Activated CD4-positive, alpha-beta T cell treated with anti-CD3 and anti-CD28 coated beads, Interleukin-2, Interleukin-6, amounts not matched to agents 100 ng/mL and 50 ng/mL, durations not matched to agents 16 hours and 8 hours (primary cell): ENCODE measurements around the gene HBM.
"Not testable (repeated sequence)": the region's sequence is repeated elsewhere in the genome, so short reads cannot be mapped to it uniquely, and the experiment has no call there.

Experiments
- DNase-seq: peaks from one replicate; pipeline ENCODE4 v3.0.0-alpha.2; 2020

Gene HBM

GRCh38 chr16:149024-149660, 16.6 kb upstream of the HBM start:
- DNase-seq = no peak

GRCh38 chr16:152141-153128, 13.3 kb upstream of the HBM start, which contains the start of gene HBZ:
TSS of gene HBZ (plus strand) at chr16:152644. CDS start at chr16:152910, 266 bp downstream.
- DNase-seq = no peak

GRCh38 chr16:153129-153521, 12.7 kb upstream of the HBM start:
- not testable (repeated sequence) for DNase-seq

- not testable (repeated sequence) for DNase-seq
Observed at GRCh38 chr16:153550-154216, 12.1 kb upstream of the HBM start.

- no peak for DNase-seq
Observed at GRCh38 chr16:154217-155030, 11.4 kb upstream of the HBM start.

- DNase-seq = no peak
Observed at GRCh38 chr16:155031-155398, 10.8 kb upstream of the HBM start.

GRCh38 chr16:159136-159849, 6.5 kb upstream of the HBM start:
- DNase-seq = no peak

- DNase-seq = not testable (repeated sequence)
Observed at GRCh38 chr16:160242-160641, 5.5 kb upstream of the HBM start.

GRCh38 chr16:160691-161190, 5.0 kb upstream of the HBM start:
- no peak for DNase-seq

GRCh38 chr16:162271-162991, 3.3 kb upstream of the HBM start:
- no peak for DNase-seq

GRCh38 chr16:163139-163538, 2.6 kb upstream of the HBM start:
- DNase-seq = not testable (repeated sequence)

- DNase-seq = not testable (repeated sequence)
Observed at GRCh38 chr16:163696-164095, 2.1 kb upstream of the HBM start.

GRCh38 chr16:164134-164823, 1.5 kb upstream of the HBM start:
- not testable (repeated sequence) for DNase-seq

GRCh38 chr16:164827-165538, 795 bp upstream of the HBM start:
- DNase-seq = no peak

- no peak for DNase-seq
Observed at GRCh38 chr16:166375-167121, 770 bp downstream of the HBM start.

GRCh38 chr16:167122-167690, 1.4 kb downstream of the HBM start:
- no peak for DNase-seq

- DNase-seq = no peak
Observed at GRCh38 chr16:168424-168823, 2.6 kb downstream of the HBM start.

GRCh38 chr16:169014-169413, 3.2 kb downstream of the HBM start:
- no peak for DNase-seq

- not testable (repeated sequence) for DNase-seq
Observed at GRCh38 chr16:170088-170507, 4.3 kb downstream of the HBM start.
